Ectodermal cell (in vitro differentiated cells): ENCODE data around the gene SSX2IP.
"Not testable (repeated sequence)": the region's sequence is repeated elsewhere in the genome, so short reads cannot be mapped to it uniquely, and the experiment has no call there.

ENCODE experiments used
- H3K27ac ChIP-seq: 2 replicates; pipeline ENCODE4 v1.7.0; 2013; ENCODE audit warnings: mild to moderate bottlenecking, low read depth, low read length; ENCODE audit not compliant: insufficient read depth, poor library complexity, severe bottlenecking
- H3K27me3 ChIP-seq: 2 replicates; pipeline ENCODE4 v1.7.0; 2013; ENCODE audit warnings: mild to moderate bottlenecking, low read length; ENCODE audit not compliant: insufficient read depth, control insufficient read depth, poor library complexity, severe bottlenecking
- H3K36me3 ChIP-seq: one replicate; pipeline ENCODE4 v1.7.0; 2013; ENCODE audit warnings: low read length; ENCODE audit not compliant: control insufficient read depth, insufficient read depth
- H3K4me1 ChIP-seq: one replicate; pipeline ENCODE4 v1.7.0; 2013; ENCODE audit warnings: low read length; ENCODE audit not compliant: control insufficient read depth, insufficient read depth
- H3K4me3 ChIP-seq: 2 replicates; pipeline ENCODE4 v1.7.0; 2013; ENCODE audit warnings: low read depth, low read length, control low read depth; ENCODE audit not compliant: insufficient read depth
- H3K9me3 ChIP-seq: 2 replicates; pipeline ENCODE4 v1.7.0; 2013; ENCODE audit warnings: mild to moderate bottlenecking, low read length, moderate library complexity; ENCODE audit not compliant: control insufficient read depth
- WGBS, 2 experiments: methylation state at CpG; one replicate each; pipeline ENCODE4 v1.1.7; 2013; ENCODE audit warnings: missing lambda C conversion rate in 2 of 2; 5-methylcytosine and 5-hydroxymethylcytosine counted together

The SSX2IP gene

DNA sequence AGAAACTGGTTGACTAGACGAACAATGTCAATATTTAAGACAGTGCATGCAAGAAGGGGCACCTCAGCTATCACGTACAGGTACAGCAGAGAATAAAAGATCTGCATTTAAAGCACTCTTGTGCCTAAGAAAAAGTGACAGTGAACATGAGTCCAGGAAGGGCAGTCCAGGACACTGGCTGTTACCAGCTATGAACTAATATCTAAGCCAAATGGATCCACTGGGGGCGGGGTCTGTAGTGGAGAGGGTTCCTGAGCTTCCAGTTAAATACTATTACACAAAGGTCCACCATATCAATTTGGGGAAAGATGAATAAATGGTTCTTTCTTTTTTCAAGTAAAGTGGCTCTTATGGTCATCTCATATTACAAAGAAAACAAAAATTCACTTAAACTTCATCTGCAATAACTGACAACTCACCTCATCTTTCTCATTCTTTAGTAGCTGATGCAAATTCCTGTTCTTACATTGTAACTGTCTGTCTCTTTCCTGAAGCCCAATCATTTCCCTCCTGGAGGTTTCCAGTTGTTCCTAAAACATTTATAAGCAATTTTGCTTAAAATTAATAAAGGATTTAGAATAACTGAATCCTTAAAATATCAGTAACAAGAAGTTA lies 24.5 kb downstream of the SSX2IP start:
- Histone ChIP-seq H3K27me3 (no peaks in the 10 kb centered on the region), H3K27ac (no peak overlapping the region), H3K36me3 (no peaks in the 10 kb centered on the region), H3K9me3 (no peaks in the 10 kb centered on the region), H3K4me1 (no peaks in the 10 kb centered on the region), H3K4me3 (no peak overlapping the region)
- WGBS, 2 experiments: 95 to 97% methylated on average over 2 to 3 of the region's 3 CpGs

DNA sequence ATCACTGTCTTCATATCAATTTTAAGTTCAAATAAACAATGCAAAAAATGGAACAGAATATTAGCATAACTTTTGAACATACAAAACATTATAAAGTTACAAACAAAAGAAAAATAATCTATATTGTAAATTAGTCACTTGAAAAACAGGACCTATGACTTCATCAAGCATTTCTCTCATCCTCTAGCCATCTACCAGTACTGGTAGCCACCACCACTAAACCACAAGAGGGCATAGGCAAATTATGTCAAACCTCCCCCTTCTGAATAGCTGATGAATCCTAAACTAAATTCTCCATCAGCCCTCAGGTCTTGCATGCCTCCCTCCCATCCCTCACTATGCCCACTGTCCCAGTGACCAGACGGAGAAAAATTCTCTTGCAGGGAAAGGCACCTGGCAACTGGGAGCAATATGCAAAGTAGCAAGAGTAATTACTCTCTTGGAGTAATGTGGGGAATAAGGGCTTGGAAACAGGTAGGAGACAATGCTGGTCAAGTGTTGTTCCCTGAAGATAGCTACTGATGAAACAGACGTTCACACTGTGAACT lies 37.1 kb downstream of the SSX2IP start:
- Histone ChIP-seq H3K4me3 (no peak overlapping the region), H3K4me1 (no peaks in the 10 kb centered on the region), H3K36me3 (peaks cover 11% of the 10 kb centered on the region), H3K9me3 (no peaks in the 10 kb centered on the region), H3K27me3 (no peaks in the 10 kb centered on the region), H3K27ac (no peak overlapping the region)
- 91 to 96% methylated on average over 2 of the region's 2 CpGs for WGBS, 2 experiments

GRCh38 chr1:84644472-84644871 lies 45.8 kb downstream of the SSX2IP start:
- Histone ChIP-seq H3K4me1 (no peaks in the 10 kb centered on the region), H3K27ac (no peak overlapping the region), H3K36me3 (peaks cover 1% of the 10 kb centered on the region), H3K27me3 (no peaks in the 10 kb centered on the region), H3K4me3 (no peak overlapping the region), H3K9me3 (no peaks in the 10 kb centered on the region)
- 98 to 100% methylated on average over 2 of the region's 2 CpGs for WGBS, 2 experiments

DNA sequence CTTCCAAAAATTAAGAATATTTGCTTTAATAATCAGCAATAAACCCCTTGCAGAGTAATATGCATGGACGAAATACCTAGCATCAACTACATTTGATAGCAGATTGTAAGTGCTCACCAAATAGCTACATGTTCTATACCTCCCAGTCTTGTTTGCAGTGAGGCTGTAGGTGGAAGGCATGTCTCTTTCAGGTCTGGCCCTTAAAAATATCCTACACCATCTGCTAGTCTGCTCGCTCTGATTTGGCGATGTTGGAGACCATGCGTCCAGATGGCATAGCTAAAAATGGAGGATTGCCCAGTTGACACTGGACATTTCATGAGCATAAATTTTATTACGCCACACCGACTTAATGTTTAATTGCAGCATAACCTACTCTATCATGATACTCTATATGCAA lies 47.1 kb downstream of the SSX2IP start:
- Histone ChIP-seq H3K27me3 (no peaks in the 10 kb centered on the region), H3K27ac (no peak overlapping the region), H3K4me3 (no peak overlapping the region), H3K9me3 (no peaks in the 10 kb centered on the region), H3K36me3 (no peaks in the 10 kb centered on the region), H3K4me1 (no peaks in the 10 kb centered on the region)
- WGBS, 2 experiments: 97 to 98% methylated on average over 4 to 6 of the region's 6 CpGs

- Histone ChIP-seq H3K9me3 (no peaks in the 10 kb centered on the region), H3K36me3 (no peaks in the 10 kb centered on the region), H3K4me3 (no peak overlapping the region), H3K4me1 (no peaks in the 10 kb centered on the region), H3K27ac (no peak overlapping the region), H3K27me3 (no peaks in the 10 kb centered on the region)
Measured at GRCh38 chr1:84642774-84643173, 47.5 kb downstream of the SSX2IP start.

- H3K36me3 ChIP-seq, H3K27ac ChIP-seq, H3K4me1 ChIP-seq, H3K9me3 ChIP-seq, H3K27me3 ChIP-seq, H3K4me3 ChIP-seq: not testable (repeated sequence)
- 93 to 94% methylated on average over 6 of the region's 6 CpGs for WGBS, 2 experiments
Measured at GRCh38 chr1:84639731-84640130, 50.5 kb downstream of the SSX2IP start.

- no peaks in the 10 kb centered on the region for H3K9me3 ChIP-seq
- no peaks in the 10 kb centered on the region for H3K4me1 ChIP-seq
- H3K36me3 ChIP-seq: no peaks in the 10 kb centered on the region
- no peak overlapping the region for H3K4me3 ChIP-seq
- H3K27me3 ChIP-seq: no peaks in the 10 kb centered on the region
- 91 to 92% methylated on average over 2 of the region's 2 CpGs for WGBS, 2 experiments
- H3K27ac ChIP-seq: no peak overlapping the region
Measured at GRCh38 chr1:84635429-84635828, 54.8 kb downstream of the SSX2IP start.

DNA sequence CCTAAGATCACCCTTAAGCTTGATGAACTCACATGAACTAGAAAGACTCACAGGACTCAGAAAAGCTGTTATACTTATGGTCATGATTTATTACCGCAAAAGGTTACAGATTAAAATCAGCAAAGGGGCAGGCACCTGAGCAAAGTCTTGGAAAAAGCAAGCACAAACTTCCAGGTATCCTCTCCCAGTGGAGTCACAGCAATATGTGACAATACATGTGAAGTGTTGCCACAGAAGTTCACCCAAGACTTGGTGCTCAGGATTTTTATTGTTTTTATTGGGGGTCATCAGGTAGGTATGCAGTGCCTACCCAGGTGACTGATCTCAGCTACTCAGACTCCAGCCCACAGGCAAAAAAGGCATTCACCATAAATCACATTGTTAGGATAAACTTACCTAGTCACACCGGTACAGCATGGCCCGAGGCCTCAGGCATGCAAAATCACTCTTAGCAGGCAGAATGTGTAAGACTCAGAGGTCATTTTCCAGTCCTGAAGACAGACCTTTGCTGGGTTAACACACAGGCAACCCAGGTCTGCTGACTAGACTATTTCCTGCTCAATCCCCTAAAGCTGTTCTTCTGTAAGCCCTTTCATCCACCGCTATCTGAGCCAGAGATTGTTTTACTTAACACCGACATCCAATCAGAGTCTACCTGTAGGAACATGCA lies 55.6 kb downstream of the SSX2IP start:
- Histone ChIP-seq H3K4me1 (no peaks in the 10 kb centered on the region), H3K27ac (no peak overlapping the region), H3K4me3 (no peak overlapping the region), H3K36me3 (no peaks in the 10 kb centered on the region), H3K27me3 (no peaks in the 10 kb centered on the region), H3K9me3 (no peaks in the 10 kb centered on the region)
- WGBS, 2 experiments: 90 to 91% methylated on average over 5 of the region's 5 CpGs

DNA sequence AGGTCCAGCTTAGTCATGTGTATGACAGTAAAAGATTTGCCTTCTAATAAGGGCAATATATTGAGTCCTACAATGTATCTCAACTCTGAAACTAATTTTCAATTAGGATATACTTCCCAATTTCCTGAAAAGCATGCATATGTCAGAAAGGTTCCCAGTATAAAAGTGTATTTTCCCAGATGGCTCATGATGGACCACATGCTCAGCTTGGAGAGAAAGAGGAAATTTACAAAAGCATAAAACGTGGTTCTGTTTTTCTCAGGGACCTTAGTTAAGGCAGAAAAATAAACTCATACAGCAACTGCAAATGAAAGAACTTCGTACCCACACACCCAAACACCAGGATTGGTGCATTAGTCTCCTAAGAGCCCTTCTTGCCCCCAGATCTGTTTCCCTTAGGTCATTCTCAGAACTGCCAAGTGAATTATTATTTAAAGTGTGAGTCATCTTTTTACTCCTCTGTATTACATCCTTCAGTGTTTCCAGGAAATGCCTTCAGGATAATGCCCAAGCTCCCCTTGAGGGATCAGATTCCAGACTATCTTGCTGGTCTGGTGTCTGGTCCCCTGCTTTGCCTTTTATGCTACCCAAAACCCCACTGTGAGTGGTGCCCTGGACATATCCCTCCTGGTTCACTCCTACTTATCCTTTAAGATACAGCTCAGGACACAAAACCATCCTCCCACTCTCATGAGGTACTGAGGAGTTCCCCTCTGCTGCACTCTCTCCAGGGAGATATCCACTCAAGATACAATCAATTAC lies 57.4 kb downstream of the SSX2IP start:
- no peaks in the 10 kb centered on the region for H3K27me3 ChIP-seq

DNA sequence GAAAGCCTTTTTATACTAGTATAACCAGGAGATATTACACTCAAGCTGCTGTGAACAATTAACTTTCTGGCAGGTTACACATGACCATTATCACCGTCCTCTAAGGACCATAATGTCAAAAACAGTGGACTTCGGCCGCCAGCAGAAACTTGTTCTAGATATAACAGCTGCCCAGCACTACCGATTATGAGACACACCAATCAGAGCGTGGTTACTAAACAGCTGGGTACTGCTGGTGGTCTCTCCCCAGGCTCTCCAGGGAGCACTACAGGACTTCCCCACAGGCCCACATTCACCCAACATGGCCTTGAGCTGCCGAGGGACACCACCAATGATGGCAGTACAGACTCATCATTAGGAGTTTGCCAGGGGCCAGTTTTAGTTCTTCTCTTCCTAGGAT lies 58.1 kb downstream of the SSX2IP start:
- 80 to 82% methylated on average over 6 of the region's 6 CpGs for WGBS, 2 experiments

More for the DNA sequence above, 57.4 kb downstream of the SSX2IP start:
- no peaks in the 10 kb centered on the region for H3K9me3 ChIP-seq
- H3K27ac ChIP-seq: no peak overlapping the region
- 90 to 96% methylated on average over 2 of the region's 2 CpGs for WGBS, 2 experiments
- H3K36me3 ChIP-seq: no peaks in the 10 kb centered on the region
- H3K4me3 ChIP-seq: no peak overlapping the region
- no peaks in the 10 kb centered on the region for H3K4me1 ChIP-seq

More for the DNA sequence above, 58.1 kb downstream of the SSX2IP start:
- no peaks in the 10 kb centered on the region for H3K36me3 ChIP-seq
- H3K27ac ChIP-seq: no peak overlapping the region
- no peaks in the 10 kb centered on the region for H3K9me3 ChIP-seq
- no peaks in the 10 kb centered on the region for H3K4me1 ChIP-seq
- H3K27me3 ChIP-seq: no peaks in the 10 kb centered on the region
- no peak overlapping the region for H3K4me3 ChIP-seq
